Measurements from ENCODE around the gene PDE6G. TPM values are rescaled to one million over a fixed set of nuclear protein-coding genes. Genes with fewer than 3 reads are reported as not detected.

The PDE6G gene
- total and polyA plus RNA-seq, 2 of the 13 experiments (the other 11 are each of a cell fraction or from before 2014, with no cell fraction given), result 1.4 to 6.7 TPM

GRCh38 chr17:81666342-81667191 lies 10.2 kb upstream of the PDE6G start, which contains the start of the genes CCDC137 and OXLD1 (continued):
- TF ChIP-seq ZNF580 (CRISPR knock-in tag; IDR thresholded peaks at IDR 0.05; ENCODE audit: borderline replicate concordance, low read depth) (peak; percentile 24; the same call in 1 of the 2 replicates), CEBPG (CRISPR knock-in tag; IDR thresholded peaks at IDR 0.05) (peak; percentile 47), PHF8 (CRISPR knock-in tag; IDR thresholded peaks at IDR 0.05) (peak; percentile 92), RORA (CRISPR knock-in tag; IDR thresholded peaks at IDR 0.05) (no peak), FOXM1 (CRISPR knock-in tag; IDR thresholded peaks at IDR 0.05) (no peak; the same call in 1 of the 2 replicates), THAP11 (CRISPR knock-in tag; IDR thresholded peaks at IDR 0.05) (peak; percentile 95), ZBTB40 (IDR thresholded peaks at IDR 0.05) (peak; percentile 95), ZBTB40 (CRISPR knock-in tag; IDR thresholded peaks at IDR 0.05) (peak; percentile 82), NCOA5 (CRISPR knock-in tag; IDR thresholded peaks at IDR 0.05) (no peak), ZNF512B (CRISPR knock-in tag; IDR thresholded peaks at IDR 0.05; ENCODE audit: borderline replicate concordance) (no peak), NCOA1 (CRISPR knock-in tag; IDR thresholded peaks at IDR 0.05) (no peak)
